Measurements from ENCODE around the gene RSPO4. TPM values are rescaled to one million over a fixed set of nuclear protein-coding genes. Genes with fewer than 3 reads are reported as not detected.

The RSPO4 gene
- total and polyA plus RNA-seq, 9 donors, result 0.04 to 0.53 (median 0.31) TPM; not detected in 4

DNA sequence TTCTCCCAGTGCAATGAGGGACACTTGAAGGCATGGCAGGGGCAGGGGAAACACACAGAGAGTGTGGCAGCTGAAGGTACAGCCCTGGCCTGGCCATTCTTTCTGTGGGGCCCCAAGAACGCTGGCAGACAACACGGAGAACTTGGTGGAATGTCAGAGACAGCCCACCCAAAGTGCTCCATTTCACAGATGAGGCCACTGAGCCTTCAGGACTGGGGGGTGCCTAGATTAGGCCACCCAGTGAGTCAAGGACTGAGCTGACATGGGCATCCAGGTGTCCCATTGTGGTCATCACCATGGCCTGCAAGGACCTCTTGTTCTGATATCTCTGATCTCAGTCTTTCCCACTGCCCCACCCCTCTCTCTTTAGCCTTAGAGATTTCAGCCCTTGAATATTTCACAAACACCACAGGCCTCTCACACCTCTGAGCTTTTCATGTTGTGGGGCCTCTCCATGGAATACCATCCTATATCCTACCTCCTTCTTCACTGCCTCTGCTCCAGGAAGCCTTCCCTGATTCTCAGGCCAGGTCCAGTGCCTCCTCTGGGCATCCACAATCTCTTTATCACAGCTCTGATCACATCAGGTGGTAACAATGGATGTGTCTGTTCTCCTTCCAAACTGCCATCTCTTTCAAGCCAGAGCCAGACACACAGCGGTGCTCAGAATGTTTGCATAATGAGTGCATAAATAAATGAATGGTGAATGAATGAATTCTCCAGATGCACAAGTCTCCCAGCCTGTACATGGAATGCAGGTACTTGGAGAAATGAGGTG lies 2.0 kb upstream of the RSPO4 start:
- Histone ChIP-seq H3K27me3 (no peaks in the 10 kb centered on the region), H3K4me1 (ENCODE audit: insufficient read depth) (no peaks in the 10 kb centered on the region), H3K4me3 (no peak overlapping the region), H3K27ac (no peak overlapping the region), H3K9me3 (no peaks in the 10 kb centered on the region), H3K36me3 (no peaks in the 10 kb centered on the region)
- TF ChIP-seq POLR2A (IDR thresholded peaks at IDR 0.05), result no peak
- no peak for TF ChIP-seq EP300 (IDR thresholded peaks at IDR 0.05)
- TF ChIP-seq, protein P1, sequence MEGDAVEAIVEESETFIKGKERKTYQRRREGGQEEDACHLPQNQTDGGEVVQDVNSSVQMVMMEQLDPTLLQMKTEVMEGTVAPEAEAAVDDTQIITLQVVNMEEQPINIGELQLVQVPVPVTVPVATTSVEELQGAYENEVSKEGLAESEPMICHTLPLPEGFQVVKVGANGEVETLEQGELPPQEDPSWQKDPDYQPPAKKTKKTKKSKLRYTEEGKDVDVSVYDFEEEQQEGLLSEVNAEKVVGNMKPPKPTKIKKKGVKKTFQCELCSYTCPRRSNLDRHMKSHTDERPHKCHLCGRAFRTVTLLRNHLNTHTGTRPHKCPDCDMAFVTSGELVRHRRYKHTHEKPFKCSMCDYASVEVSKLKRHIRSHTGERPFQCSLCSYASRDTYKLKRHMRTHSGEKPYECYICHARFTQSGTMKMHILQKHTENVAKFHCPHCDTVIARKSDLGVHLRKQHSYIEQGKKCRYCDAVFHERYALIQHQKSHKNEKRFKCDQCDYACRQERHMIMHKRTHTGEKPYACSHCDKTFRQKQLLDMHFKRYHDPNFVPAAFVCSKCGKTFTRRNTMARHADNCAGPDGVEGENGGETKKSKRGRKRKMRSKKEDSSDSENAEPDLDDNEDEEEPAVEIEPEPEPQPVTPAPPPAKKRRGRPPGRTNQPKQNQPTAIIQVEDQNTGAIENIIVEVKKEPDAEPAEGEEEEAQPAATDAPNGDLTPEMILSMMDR (IDR thresholded peaks at IDR 0.05), result no peak
- DNase-seq, result no peak
- intact Hi-C loops (cut with DNase I), result no loop called here
- 66 to 81% (median 73%) methylated on average over 3 of the region's 3 CpGs for WGBS, 3 donors

DNA sequence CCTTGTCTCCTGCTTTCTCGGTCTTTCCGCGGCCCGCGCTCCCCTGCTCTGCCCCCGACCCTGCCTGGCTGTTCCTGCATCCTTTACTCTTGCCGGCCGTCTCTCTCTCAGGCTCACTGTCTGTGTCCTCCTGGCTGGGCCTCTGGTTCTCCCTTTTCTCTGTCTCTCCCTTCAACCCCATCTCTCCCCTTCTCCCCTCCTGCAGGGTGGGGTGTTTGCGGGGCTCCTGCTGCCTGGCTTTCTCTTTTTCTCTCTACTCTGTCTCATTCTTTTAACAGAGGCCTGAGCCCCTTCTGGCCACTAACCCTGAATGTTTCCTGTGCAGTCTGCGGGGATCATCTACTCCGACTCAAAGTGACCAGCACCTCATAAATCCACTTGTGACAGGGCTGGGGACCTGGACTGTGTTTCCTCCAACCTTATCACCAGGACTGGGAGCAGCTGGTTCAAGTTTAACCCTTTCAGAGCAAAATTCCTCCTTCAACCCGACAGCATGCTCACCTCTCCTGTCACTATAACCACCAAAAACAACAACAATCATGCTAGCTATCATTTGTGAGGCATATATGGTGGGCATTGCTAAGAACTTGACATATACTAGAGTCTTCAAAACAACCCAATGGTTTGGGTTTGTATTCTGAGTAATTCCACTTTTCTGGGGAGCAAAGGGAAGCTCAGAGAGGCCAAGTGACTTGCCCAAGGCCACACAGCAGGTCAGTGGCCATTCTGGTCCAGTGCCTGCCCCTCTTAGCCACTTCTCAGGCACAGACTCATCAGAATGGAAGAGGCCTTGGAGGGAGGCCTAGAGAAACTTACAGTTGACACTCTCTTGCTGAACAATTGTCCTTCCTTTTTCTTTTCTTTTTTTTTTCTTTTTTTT lies 811 bp upstream of the RSPO4 start:
- no peaks in the 10 kb centered on the region for H3K36me3 ChIP-seq
- 10 to 14% (median 13%) methylated on average over 12 of the region's 12 CpGs for WGBS, 3 donors
- no peak overlapping the region for H3K4me3 ChIP-seq
- no peak for TF ChIP-seq POLR2A (IDR thresholded peaks at IDR 0.05)
- TF ChIP-seq, protein P1 (IDR thresholded peaks at IDR 0.05), result no peak
- TF ChIP-seq EP300 (IDR thresholded peaks at IDR 0.05), result no peak
- no peak for DNase-seq
- intact Hi-C loops (cut with DNase I), result no loop called here
- H3K4me1 ChIP-seq (ENCODE audit: insufficient read depth), result no peaks in the 10 kb centered on the region
- H3K27me3 ChIP-seq, result no peaks in the 10 kb centered on the region
- H3K9me3 ChIP-seq, result no peaks in the 10 kb centered on the region
- H3K27ac ChIP-seq, result no peak overlapping the region

DNA sequence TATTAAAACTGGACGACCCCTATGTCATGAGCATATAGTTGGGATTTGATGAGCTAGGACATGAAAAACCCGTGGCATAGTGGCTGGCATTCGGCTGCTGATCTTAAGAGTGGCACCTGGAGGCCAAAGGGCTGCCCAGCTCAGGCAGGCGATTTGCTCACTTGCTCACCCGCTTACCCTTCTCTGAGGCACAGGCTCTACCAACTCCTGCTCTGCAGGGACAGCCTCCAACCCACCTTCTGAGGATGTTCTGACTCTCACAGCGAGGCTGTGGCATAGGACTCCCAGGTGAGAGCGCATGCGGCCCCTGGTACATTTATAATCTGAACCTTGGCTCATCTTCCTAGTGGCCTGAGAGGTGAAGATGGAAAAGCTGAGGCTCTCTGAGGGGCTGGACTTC lies 995 bp downstream of the RSPO4 start:
- Histone ChIP-seq H3K4me3 (no peak overlapping the region), H3K4me1 (ENCODE audit: insufficient read depth) (no peaks in the 10 kb centered on the region), H3K27ac (no peak overlapping the region), H3K36me3 (no peaks in the 10 kb centered on the region), H3K27me3 (no peaks in the 10 kb centered on the region), H3K9me3 (no peaks in the 10 kb centered on the region)
- DNase-seq, result no peak
- intact Hi-C loops (cut with DNase I), result no loop called here
- 87 to 92% (median 88%) methylated on average over 8 of the region's 8 CpGs for WGBS, 3 donors
- TF ChIP-seq EP300 (IDR thresholded peaks at IDR 0.05) (no peak), POLR2A (IDR thresholded peaks at IDR 0.05) (no peak)
- TF ChIP-seq, protein P1 (IDR thresholded peaks at IDR 0.05), result no peak

DNA sequence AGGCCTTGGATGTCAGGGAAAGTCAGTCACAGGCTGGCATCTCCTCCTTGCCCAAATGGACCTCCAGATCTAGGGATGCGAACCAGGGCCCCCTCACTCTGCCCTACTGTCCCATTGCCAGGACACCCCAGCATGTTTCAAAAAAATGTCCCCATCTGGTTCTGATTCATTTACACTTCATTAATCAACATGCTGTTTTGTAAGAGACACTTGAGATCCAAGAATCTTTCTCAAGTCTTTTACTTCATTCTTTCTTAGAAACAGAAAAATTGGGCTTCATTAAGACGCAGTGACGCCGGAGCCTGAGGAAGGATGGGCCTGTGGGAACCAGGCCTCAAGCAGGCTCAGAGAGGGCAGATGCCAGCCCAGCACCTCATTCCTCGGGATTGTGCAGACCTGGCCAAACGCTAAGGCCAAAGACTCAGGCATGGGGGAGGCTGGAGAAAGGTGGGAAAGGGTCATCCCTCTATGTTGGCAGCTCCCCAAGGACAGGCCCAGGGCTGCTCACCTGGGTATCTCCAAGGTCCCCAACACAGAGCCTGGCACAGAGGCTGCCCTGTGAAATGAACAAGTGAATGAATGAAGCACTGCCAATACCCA lies 3.8 kb downstream of the RSPO4 start:
- Histone ChIP-seq H3K4me3 (no peak overlapping the region), H3K36me3 (no peaks in the 10 kb centered on the region), H3K9me3 (no peaks in the 10 kb centered on the region), H3K27ac (no peak overlapping the region), H3K4me1 (ENCODE audit: insufficient read depth) (no peaks in the 10 kb centered on the region), H3K27me3 (no peaks in the 10 kb centered on the region)
- DNase-seq, result no peak
- TF ChIP-seq POLR2A (IDR thresholded peaks at IDR 0.05) (no peak), EP300 (IDR thresholded peaks at IDR 0.05) (no peak)
- TF ChIP-seq, protein P1 (IDR thresholded peaks at IDR 0.05), result no peak
- intact Hi-C loops (cut with DNase I), result no loop called here
- 55 to 69% (median 68%) methylated on average over 6 of the region's 6 CpGs for WGBS, 3 donors
